Activated effector memory CD4-positive, alpha-beta T cell treated with anti-CD3 and anti-CD28 coated beads, Interleukin-2, amount 50 U/mL, for 16 hours (primary cell): ENCODE measurements around the gene RIMS1.

Experiments
- DNase-seq: peaks from one replicate; pipeline ENCODE4 v3.0.0-alpha.2; 2020

RIMS1 gene

GRCh38 chr6:72363844-72364740 lies 477.7 kb downstream of the RIMS1 start:
- no peak for DNase-seq

GRCh38 chr6:72365773-72366172 lies 479.4 kb downstream of the RIMS1 start:
- DNase-seq, result no peak

GRCh38 chr6:72367439-72367838 lies 481.1 kb downstream of the RIMS1 start:
- DNase-seq, result no peak

GRCh38 chr6:72371473-72371872 lies 485.1 kb downstream of the RIMS1 start:
- DNase-seq, result no peak

- no peak for DNase-seq
Measured at GRCh38 chr6:72374172-72374571, 487.8 kb downstream of the RIMS1 start.

GRCh38 chr6:72374857-72375256 lies 488.5 kb downstream of the RIMS1 start:
- no peak for DNase-seq

GRCh38 chr6:72376736-72377135 lies 490.4 kb downstream of the RIMS1 start:
- no peak for DNase-seq

- no peak for DNase-seq
Measured at GRCh38 chr6:72381076-72381475, 494.7 kb downstream of the RIMS1 start.

GRCh38 chr6:72382602-72383529 lies 496.5 kb downstream of the RIMS1 start:
- no peak for DNase-seq

GRCh38 chr6:72386324-72386723 lies 500.0 kb downstream of the RIMS1 start:
- no peak for DNase-seq

GRCh38 chr6:72389698-72390097 lies 503.3 kb downstream of the RIMS1 start:
- no peak for DNase-seq

- no peak for DNase-seq
Measured at GRCh38 chr6:72390548-72390947, 504.2 kb downstream of the RIMS1 start.

- DNase-seq, result no peak
Measured at GRCh38 chr6:72401865-72402264, 515.5 kb downstream of the RIMS1 start.

- no peak for DNase-seq
Measured at GRCh38 chr6:72403413-72403812, 517.1 kb downstream of the RIMS1 start.

- no peak for DNase-seq
Measured at GRCh38 chr6:72406517-72406916, 520.2 kb downstream of the RIMS1 start.

GRCh38 chr6:72410769-72411168 lies 524.4 kb downstream of the RIMS1 start:
- no peak for DNase-seq

- DNase-seq, result peak; percentile 90
Measured at GRCh38 chr6:72411872-72412708, 525.7 kb downstream of the RIMS1 start.

- DNase-seq, result no peak
Measured at GRCh38 chr6:72412709-72413044, 526.3 kb downstream of the RIMS1 start.

GRCh38 chr6:72413884-72414283 lies 527.5 kb downstream of the RIMS1 start:
- no peak for DNase-seq

- DNase-seq, result no peak
Measured at GRCh38 chr6:72414657-72415056, 528.3 kb downstream of the RIMS1 start.

- DNase-seq, result no peak
Measured at GRCh38 chr6:72416744-72417465, 530.6 kb downstream of the RIMS1 start.

- no peak for DNase-seq
Measured at GRCh38 chr6:72417759-72418158, 531.4 kb downstream of the RIMS1 start.
